GM19463 (cell line): ENCODE data around the gene SH3RF3.

Experiments
- ATAC-seq: cut with Tn5 transposase; IDR thresholded peaks from one replicate; pipeline ENCODE4 v1.9.1; 2021; ENCODE audit warnings: mild to moderate bottlenecking, moderate library complexity; ENCODE audit not compliant: unreplicated experiment

The SH3RF3 gene

GRCh38 chr2:109176928-109177327 is 47.9 kb downstream of the SH3RF3 start:
- ATAC-seq = no peak

DNA sequence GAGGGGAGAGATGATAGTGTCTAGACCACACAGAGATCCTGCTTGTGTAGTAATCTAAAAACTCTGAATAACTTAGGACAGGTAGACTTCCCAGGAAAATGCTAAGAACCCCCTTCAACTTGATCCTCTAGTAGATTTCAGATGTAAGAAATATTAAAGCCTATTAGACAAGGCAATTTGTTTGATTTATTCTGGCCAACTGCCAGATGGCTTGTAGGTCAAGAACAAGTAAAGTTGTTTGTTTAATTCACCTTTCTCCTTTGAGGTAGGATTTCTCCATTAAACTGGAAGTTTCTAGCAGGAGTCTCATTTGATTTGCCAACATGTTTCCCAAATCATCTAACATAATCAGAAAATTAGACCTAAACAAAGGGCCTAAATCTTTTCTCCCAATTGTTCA is 48.6 kb downstream of the SH3RF3 start:
- ATAC-seq = no peak

- no peak for ATAC-seq
Observed at GRCh38 chr2:109178968-109179367, 50.0 kb downstream of the SH3RF3 start.

DNA sequence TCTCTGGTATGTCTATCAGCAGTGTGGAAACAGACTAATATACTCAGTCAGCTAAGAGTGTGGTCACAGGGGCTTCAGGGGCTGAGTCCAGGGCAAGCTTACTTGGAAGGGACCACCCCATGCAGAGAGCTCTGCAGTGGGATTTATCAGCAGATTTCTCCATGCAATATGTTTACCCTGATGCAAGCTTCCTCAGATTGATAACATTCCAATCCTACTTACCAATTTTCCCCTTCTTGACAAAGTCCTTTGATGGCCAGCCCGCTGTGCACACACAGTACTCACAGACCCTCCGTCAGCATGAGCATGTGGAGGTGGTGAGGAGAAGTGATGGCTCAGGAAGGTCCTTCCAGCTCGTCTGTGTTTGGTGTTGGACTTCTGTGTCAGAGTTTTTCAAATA is 51.8 kb downstream of the SH3RF3 start:
- ATAC-seq = no peak

- no peak for ATAC-seq
Observed at GRCh38 chr2:109182426-109182825, 53.4 kb downstream of the SH3RF3 start.

- no peak for ATAC-seq
Observed at GRCh38 chr2:109183871-109184270, 54.9 kb downstream of the SH3RF3 start.

DNA sequence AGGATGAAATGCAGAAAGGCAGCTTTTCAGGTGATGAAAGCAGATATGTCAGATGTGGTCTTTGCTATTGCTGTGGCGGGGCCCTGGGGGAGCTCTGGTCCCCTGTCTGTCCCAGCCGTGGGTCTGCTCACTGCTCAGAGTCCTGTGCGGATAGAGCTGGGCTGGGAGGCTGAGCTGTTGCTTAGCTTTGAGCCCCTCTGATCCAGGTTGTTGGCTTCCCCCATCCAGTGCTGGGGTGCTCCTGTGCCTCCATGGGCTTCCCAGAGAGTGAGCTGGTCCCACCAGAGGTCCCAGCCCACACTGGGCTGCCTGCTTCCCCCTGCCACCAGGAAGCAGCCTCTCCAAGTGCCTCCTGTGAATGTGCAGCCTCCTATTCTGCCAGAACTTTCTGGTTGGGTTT is 55.4 kb downstream of the SH3RF3 start:
- no peak for ATAC-seq

DNA sequence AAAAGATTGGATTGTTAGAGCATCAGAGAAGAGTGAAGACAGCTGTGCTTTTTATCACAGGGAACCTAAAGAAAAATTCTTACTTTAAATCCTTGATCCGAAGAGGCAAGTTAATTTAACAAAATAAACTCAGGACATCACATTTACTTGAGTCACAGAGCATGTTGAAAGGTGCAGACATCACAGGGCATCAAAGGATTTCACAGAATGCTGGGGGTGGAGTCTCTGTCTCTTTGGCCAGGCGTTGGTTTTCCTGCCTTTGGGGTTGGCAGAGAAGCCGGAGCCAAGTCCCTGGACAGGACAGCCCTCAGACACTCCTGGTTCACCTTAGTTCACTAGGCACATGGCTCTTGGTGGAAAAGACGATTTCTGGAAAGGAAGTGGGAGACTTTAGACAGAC is 56.3 kb downstream of the SH3RF3 start:
- no peak for ATAC-seq

- no peak for ATAC-seq
Observed at GRCh38 chr2:109185821-109186570, 57.0 kb downstream of the SH3RF3 start.

GRCh38 chr2:109186656-109187250 is 57.7 kb downstream of the SH3RF3 start:
- ATAC-seq = no peak

- no peak for ATAC-seq
Observed at GRCh38 chr2:109187711-109188495, 58.9 kb downstream of the SH3RF3 start.

DNA sequence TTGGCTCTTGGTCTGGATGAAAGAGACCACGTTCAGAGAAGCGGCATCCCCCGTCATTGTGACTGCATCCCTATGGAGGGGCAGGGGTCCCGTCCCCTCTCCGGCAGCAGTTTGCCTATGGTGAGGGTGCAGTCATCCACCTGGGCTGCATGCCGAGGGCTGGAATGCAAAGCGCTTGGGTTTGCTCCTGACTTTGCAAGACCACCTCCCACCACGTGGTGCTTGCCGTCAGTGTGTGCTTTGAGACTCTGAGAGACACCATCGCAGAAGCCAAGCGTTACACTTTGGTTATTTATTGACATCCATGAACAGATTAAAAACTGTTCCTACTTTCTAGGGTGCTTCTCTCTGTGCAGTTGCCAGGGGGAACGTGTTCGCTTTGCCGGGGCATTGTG is 59.5 kb downstream of the SH3RF3 start:
- no peak for ATAC-seq

DNA sequence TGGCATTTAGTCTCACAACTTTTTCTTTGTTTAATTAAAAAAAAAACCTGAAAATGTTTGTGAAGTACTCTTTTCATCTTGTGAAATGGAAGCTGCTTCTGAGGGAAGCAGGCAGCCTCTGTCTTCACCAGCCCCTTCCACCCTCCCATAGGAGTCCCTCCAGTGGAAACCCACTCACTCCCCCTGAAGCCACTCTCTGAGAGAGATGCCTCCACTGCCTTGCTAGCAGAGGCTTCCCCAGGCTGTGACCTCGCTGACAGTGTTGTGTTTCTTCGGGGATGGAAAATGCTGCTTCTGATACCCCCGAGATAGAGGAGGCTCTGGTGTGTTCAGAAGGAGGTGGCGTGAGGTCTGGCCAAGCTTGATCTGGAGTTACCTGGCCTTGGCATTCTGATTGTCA is 59.9 kb downstream of the SH3RF3 start:
- ATAC-seq = no peak

GRCh38 chr2:109189751-109190150 is 60.7 kb downstream of the SH3RF3 start:
- no peak for ATAC-seq

DNA sequence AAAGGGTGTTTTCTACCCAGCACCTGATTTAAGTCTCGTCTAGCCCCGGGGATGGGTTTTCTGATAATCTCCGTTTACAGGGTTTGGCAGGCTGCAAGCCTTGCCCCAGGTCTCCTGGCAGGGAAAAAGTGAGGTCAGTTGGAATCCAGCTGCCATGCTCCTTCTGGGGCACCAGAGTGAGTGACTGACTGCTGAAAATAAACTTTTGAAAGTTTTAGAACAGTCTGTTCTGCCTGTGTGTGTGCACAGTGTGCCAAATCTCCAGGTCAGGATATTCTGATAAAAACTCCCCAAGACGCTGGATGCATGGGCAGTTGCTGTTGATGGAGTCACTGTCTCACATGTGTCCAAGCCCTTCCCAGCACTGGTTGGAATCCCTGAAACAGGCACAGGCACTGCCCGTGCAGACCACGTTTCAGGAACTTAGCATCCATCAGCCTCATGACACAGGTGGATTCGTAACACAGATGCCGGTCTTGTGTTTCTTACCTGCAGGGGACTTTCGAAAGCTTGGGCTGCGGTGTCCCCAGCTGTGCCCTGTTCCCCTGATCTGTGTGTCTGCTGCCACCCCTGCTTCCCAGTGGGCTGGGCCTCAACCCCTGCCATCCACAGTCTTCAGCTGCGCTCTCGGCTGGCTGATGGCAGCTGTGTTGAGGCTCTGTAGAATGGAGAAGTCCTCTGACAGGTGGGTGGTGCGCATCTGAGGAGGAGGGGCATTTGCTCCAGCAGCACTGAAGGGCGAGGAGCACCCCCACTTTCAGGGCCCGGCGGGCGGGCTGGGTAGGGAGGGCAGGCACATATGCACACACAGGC is 65.0 kb downstream of the SH3RF3 start:
- peak; percentile 50 for ATAC-seq

DNA sequence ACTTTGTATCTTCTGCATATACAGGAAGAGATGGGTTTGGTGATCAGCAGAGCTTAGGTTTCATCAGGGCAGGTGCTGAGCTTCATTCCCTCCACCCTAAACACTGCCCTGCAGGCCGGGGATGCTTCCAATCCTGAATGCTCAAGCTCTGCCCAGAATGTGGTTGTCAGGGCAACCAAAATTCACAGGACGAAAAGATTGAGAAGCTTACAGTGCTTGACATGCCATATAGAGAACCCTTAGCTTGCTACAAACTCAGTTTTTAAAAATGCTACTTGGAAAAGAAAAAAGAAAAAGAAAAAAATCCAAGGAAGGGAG is 65.6 kb downstream of the SH3RF3 start:
- no peak for ATAC-seq

DNA sequence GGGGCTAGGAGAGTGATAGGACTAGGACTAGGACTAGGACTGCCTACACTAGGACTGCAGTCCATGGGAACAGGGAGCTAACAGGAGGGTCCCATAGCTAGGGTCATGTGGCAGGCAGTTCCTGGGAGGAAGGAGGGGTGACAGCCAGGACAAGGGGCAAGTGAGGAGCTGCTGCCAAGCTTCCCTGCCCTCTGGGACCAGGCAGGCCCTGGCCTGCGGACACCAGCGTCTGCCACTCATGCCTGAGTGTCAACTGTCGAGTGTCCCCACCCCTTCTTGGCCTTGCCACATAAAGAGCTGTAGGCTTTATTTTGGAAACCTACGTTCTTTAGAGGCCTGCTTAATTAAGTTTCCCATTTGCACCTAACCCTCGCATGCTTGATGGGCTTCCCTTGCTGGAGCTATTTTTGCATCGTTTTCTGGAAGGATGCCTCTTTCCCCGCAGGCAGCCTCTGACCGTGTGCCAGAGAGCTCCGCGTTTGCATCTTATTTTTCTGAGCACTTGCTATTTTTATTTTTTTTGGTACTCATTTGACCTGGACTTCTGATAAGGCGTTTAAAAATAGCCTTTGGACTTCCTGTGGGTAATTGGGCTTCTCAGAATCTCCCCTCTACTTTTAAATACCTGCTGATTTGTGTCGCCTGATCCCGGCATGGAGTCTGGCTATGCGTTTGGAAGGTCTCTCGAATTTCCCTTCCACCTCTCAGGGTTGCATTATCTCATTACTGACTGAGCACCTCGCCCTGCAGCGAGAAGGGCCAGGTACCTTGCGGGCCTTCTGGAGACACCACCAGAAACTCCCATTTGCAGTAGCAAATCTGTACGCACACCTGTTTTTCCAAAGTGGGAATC is 66.4 kb downstream of the SH3RF3 start:
- no peak for ATAC-seq

DNA sequence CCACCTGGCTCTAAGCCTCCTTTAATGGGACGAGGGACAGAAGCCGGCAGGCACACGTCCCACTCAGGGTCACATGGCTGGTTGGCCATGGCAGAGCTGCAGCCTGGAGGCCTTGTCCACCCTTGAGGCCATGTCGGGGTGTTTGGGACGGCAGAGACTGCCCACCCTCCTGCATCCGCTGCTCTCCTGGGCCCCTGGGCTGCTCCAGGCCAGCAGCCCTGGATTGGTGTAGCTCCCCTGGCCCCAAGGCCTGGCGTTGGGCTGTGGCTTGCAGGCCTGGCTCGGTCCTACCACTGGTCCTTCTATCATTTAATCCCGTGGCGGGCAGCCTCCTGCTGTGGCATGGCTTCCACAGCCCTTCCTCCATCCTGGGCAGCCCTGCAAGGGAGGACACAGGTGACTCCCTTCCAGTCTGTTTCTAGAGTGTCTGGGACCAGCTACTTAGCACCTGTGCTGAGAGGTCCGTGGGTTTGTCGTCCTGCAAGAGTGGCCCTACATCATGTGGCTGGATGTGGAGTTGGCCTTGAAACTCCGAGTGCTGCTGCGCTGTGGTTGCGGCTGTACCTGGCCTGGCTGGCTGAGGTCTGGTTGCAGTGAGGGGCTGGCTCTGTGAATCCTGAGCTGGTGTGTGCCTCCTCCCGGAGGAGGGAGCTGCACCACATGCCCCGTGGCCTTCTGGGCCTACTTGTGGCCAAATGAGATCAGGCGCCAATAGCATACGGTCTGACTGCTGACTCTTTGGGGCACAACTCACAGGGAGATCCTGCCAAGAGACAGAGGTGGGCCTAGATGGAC is 67.3 kb downstream of the SH3RF3 start:
- ATAC-seq = no peak
